A549 treated with CpdA at 1 μM for 4 hours (cell line): Measurements from ENCODE around the gene TRIM26. TPM values are rescaled to one million over a fixed set of nuclear protein-coding genes. Genes with fewer than 3 reads are reported as not detected.

Experiments
- total RNA-seq: library from RNA; stranded (reverse); fragments of 200-300 nt; extraction: Qiagen RNA extraction; gene quantifications from 5 replicates; pipeline ENCODE4 v1.2.3, GENCODE V29; 2022; ENCODE audit warnings: low read depth

The TRIM26 gene
- 24.8 to 27.3 TPM (median 25.7 TPM) in 5 replicates for total RNA-seq

GRCh38 chr6:30212865-30213666, at the start of gene TRIM26:
Gene TRIM26, minus strand, starts transcription at chr6:30213406. Its CDS starts 14,303 bp downstream, at chr6:30199103.

GRCh38 chr6:30163090-30163917, 49.9 kb downstream of the TRIM26 start, which contains the start of gene TRIM15:
Gene TRIM15, plus strand, starts transcription at chr6:30163546. Its CDS starts 139 bp downstream, at chr6:30163685.

DNA sequence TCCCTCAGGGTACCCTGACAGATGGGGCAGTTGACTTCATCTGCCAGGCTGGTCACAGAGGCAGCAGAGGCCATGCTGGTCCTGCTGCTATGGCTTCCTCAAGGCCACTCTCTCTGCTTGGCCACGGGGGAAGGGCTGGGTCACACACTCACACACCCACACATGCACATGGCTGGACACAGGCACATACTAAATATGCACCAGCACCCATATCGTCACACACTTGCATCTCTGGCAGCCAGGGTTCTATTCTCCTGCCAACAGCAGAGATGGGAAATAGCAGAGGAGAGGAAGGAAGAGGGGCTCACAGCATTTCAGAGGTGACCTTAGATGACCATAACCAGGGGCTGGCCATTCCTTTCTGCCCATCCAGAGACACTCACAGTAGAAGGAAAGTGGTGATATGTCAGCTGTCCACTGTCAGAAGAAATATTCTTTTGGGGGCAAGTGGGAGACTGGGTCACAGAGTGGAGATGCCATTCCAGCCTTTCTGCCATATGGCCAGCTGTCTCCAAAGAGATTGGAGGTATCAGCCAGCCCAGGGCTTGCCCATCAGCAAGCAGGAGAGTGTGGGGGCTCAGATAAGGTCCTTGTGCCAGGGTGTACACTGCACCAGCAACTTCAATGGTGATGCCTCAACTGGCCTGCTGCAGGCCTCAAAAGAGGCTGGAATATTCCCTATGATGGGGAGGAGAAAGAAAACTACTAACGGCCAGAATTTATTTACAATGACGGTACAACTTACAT, 52.2 kb downstream of the TRIM26 start, which contains the start of gene TRIM10:
TSS of gene TRIM10 (minus strand) at position 427 of the 747 bp plus-strand sequence. CDS start at position 74, 353 bp downstream.

DNA sequence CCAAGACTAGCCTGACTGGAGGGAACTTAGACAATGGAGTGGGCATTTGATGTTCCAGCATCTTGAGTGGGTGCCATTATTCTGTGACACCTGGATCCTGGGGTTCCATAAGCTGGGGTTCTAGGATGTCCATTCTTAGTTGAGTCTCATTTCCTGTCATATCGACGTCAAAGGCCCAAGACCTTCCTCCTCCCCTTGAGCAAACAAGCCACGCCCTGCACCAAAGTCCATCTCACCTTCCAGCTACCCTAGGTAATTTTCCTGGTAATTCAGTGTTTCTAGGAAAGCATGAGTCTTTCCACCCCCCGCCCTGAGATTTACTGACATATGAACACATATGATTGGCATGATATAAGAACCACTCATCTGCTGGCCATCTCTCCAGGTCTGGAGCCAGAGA, 77.4 kb downstream of the TRIM26 start, which contains the start of gene TRIM40:
TSS of gene TRIM40 (plus strand) at position 384 of the 400 bp plus-strand sequence. CDS start 897 bp downstream, outside the sequence.

Other genes with a start within 250 kb of the TRIM26 start
- gene POLR1H, start 152.1 kb downstream of the TRIM26 start, total RNA-seq = 25.7 to 36.9 TPM (median 36.2 TPM) in 5 replicates
- 41.4 to 46.0 TPM (median 43.2 TPM) in 5 replicates for gene PPP1R11, start 146.2 kb downstream of the TRIM26 start, total RNA-seq
- gene RNF39, start 137.6 kb downstream of the TRIM26 start, total RNA-seq = 0.03 TPM in 1 of 5 replicates, not detected in the others
- gene TRIM31, start 100.3 kb downstream of the TRIM26 start, total RNA-seq = 1.2 to 2.1 TPM (median 2.1 TPM) in 5 replicates
- not detected in 5 replicates for gene TRIM40, start 77.3 kb downstream of the TRIM26 start, total RNA-seq
- gene TRIM10, start 52.2 kb downstream of the TRIM26 start, total RNA-seq = not detected in 5 replicates
- 0.29 TPM in 1 of 5 replicates, not detected in the others for gene TRIM15, start 49.9 kb downstream of the TRIM26 start, total RNA-seq
- gene TRIM39, start 113.5 kb upstream of the TRIM26 start, total RNA-seq = 6.6 to 8.2 TPM (median 7.5 TPM) in 5 replicates
- gene RPP21, start 131.8 kb upstream of the TRIM26 start, total RNA-seq = 62.1 to 74.0 TPM (median 66.6 TPM) in 5 replicates